Heart right ventricle (tissue), 16 donors: ENCODE results near the gene ANTXR1. TPM values are rescaled to one million over a fixed set of nuclear protein-coding genes. Genes with fewer than 3 reads are reported as not detected.

Experiments used
- ATAC-seq, 8 donors: fragments of 200-7000 bp; cut with Tn5 transposase; one replicate each; pipeline ENCODE4 v1.9.1; 2020; ENCODE audit warnings: mild to moderate bottlenecking in 8 of 8, moderate library complexity in 8 of 8, moderate number of reproducible peaks in 1 of 8
- DNase-seq, 2 donors: peaks; one replicate each; pipeline ENCODE4 v3.0.0-alpha.2; 2020
- H3K27ac ChIP-seq, 10 donors: fragments of 200-600 bp; sonication (generic) in 2 of 10; one replicate each; pipeline versions ENCODE4 v1.5.0 to v1.8.0; 2020 to 2022; ENCODE audit warnings: mild to moderate bottlenecking in 3 of 10
- H3K27me3 ChIP-seq, 7 donors: fragments of 200-600 bp; one replicate each; pipeline ENCODE4 v1.8.0; 2021 to 2022; ENCODE audit warnings: mild to moderate bottlenecking in 2 of 7
- H3K36me3 ChIP-seq, 9 donors: fragments of 200-600 bp; sonication (generic) in 1 of 9; one replicate each; pipeline versions ENCODE4 v1.5.0 to v1.8.0; 2020 to 2022; ENCODE audit warnings: mild to moderate bottlenecking in 2 of 9
- H3K4me1 ChIP-seq, 9 donors: fragments of 200-600 bp; sonication (generic) in 1 of 9; one replicate each; pipeline versions ENCODE4 v1.5.0 to v1.8.0; 2020 to 2022; ENCODE audit warnings: mild to moderate bottlenecking in 4 of 9
- H3K4me3 ChIP-seq, 10 donors: fragments of 200-600 bp; sonication (generic) in 2 of 10; one replicate each; pipeline versions ENCODE4 v1.5.0 to v1.8.0; 2020 to 2022; ENCODE audit warnings: mild to moderate bottlenecking in 7 of 10, moderate library complexity in 2 of 10
- H3K9me3 ChIP-seq, 11 donors: fragments of 200-600 bp in 10 of 11; sonication (generic) in 2 of 11; one replicate each; pipeline versions ENCODE4 v1.5.0 to v1.8.0; 2013 to 2022; ENCODE audit warnings: mild to moderate bottlenecking in 2 of 11, control low read depth in 1 of 11, moderate library complexity in 1 of 11
- CTCF ChIP-seq, 9 donors: fragments of 200-600 bp; sonication (generic) in 2 of 9; IDR thresholded peaks; one replicate each; pipeline versions ENCODE4 v1.5.0 to v1.8.0; 2021 to 2022; ENCODE audit warnings: antibody characterized with exemption in 9 of 9, mild to moderate bottlenecking in 5 of 9, moderate library complexity in 1 of 9
- WGBS, 2 donors: extraction: QIAGEN DNeasy Blood & Tissue Kit; methylation state at CpG; one replicate each; pipeline ENCODE4 v1.1.7; 2013; ENCODE audit warnings: inconsistent platforms in 1 of 2; 5-methylcytosine and 5-hydroxymethylcytosine counted together
- intact Hi-C, 10 donors: fragments of 100-400 bp; cut with DNase I; formaldehyde crosslinking; loops; one replicate each; pipeline versions ENCODE4 v1.11.1 to v1.14.2; 2022
- polyA plus RNA-seq, 2 donors: library from polyadenylated mRNA; stranded (reverse); fragments of 200-250 nt; gene quantifications; one replicate each; pipeline ENCODE4 v1.2.3, GENCODE V29; 2013
- total RNA-seq, 10 donors: library from RNA; stranded (reverse); fragmentation: NEBNext Ultra II Directional in 3 of 10; extraction: Animal tissue kit (Norgen Biotek cat#: 25700) in 3 of 10; gene quantifications; one replicate each; pipeline versions ENCODE4 v1.2.1 to v1.2.4, GENCODE V29; 2021 to 2023
- donor health status: Arrhythmogenic right ventricular cardiomyopathy.
- donor health status: ischemic (EF 13 %, LVEDD 7.1; RV severe dilation, severe dysfunction).
- donor health status: healthy with polysubstance abuse.
- donor health status: DM: no; HTN: yes; CAD: no.
- donor health status: DM: no; HTN: no; CAD: no.
- donor health status: ischemic (EF 25% LVEDD 6.9; RV normal size, moderate dysfunction).
- donor health status: ischemic (EF 25% LVEDD 5.7; RV mildly dilated, moderate dysfunction).
- donor health status: healthy.
- donor health status: DM: yes; HTN: yes; CAD: no.
- donor health status: Ischemic cardiomyopathy.
- donor health status: ischemic (EF 35%, LVEDD 5.7; RV mildly dilated, moderate dysfunction).
- donor health status: nonischemic (EF 11% LVEDD 7.7; RV severe dilation, severe dysfunction).
- donor health status: DM: yes; HTN: yes; CAD: no.
- donor health status: PGD.
- donor health status: ischemic (EF 29% LVEDD 5.4; RV normal size, mild dysfunction).
- donor health status: nonischemic (EF 23%, LVEDD 6.1; RV moderate dilation, normal function).

Gene ANTXR1
- total and polyA plus RNA-seq, 12 donors: 8.9 to 33.1 (median 24.1) TPM

DNA sequence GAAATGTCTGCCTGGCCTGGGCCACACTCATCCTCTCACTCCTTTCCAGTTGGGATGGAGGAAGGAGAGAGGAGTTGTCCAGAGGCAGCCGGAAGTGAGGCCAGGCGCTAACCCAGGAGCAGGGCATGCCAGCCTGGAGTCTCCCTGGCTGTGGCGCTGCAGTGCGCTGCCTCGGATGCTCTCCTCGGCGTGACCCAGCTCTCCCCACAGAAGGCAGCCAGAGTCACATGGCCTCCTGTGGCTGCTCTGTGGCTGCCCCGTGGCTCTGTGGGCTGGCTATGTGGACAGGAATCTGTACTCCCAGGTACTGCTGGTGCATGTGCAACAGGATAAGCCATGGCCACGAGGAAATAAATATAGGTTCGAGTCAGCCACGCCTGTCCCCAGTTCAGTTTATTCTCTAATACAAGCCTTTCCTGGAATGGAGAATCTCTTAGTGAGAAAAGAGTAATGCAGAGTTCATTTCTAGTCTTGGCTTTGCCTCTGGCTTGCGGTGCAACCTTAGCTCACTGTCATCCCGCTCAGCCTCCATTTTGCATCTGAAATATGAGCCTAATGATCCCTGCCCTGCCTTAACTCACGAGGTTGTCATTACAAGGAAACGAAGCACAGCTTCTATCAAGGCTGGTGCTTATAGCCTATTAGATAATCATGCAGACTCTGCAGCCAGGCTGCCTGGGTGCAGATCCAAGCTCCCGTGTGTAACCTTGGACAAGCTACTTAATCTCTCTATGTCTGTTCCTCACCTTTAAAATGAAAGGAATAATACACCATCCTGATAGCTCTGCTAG lies 106.3 kb downstream of the ANTXR1 start:
- WGBS, 2 donors: 71 to 77% methylated on average over 16 of the region's 16 CpGs

GRCh38 chr2:69122271-69122670 lies 109.3 kb downstream of the ANTXR1 start:
- no peak overlapping the region for H3K27ac ChIP-seq
- ATAC-seq (no peak), DNase-seq (no peak)
- no peak overlapping the region for H3K4me3 ChIP-seq
- H3K27me3 ChIP-seq: no peaks in the 10 kb centered on the region
- 66 to 76% methylated on average over 4 of the region's 4 CpGs for WGBS, 2 donors
- H3K36me3 ChIP-seq: peaks cover 0 to 34% (median 0%) of the 10 kb centered on the region in 9 donors
- H3K9me3 ChIP-seq: no peaks in the 10 kb centered on the region
- no peak for TF ChIP-seq CTCF (IDR thresholded peaks at IDR 0.05)
- intact Hi-C loops: no loop called here
- H3K4me1 ChIP-seq: peaks cover 0 to 32% (median 14%) of the 10 kb centered on the region in 9 donors

More for the DNA sequence above, 106.3 kb downstream of the ANTXR1 start:
- intact Hi-C loops: no loop called here
- Histone ChIP-seq H3K4me1 (peaks cover 0 to 33% (median 12%) of the 10 kb centered on the region in 9 donors), H3K36me3 (peaks cover 0 to 14% (median 0%) of the 10 kb centered on the region in 9 donors), H3K27ac (peak overlapping the region in 1 of 10 donors; percentile 20), H3K9me3 (no peaks in the 10 kb centered on the region), H3K4me3 (no peak overlapping the region), H3K27me3 (no peaks in the 10 kb centered on the region)
- DNase-seq (no peak), ATAC-seq (peak in 2 of 8 donors; percentile 9 to 34)
- TF ChIP-seq CTCF (IDR thresholded peaks at IDR 0.05): no peak

DNA sequence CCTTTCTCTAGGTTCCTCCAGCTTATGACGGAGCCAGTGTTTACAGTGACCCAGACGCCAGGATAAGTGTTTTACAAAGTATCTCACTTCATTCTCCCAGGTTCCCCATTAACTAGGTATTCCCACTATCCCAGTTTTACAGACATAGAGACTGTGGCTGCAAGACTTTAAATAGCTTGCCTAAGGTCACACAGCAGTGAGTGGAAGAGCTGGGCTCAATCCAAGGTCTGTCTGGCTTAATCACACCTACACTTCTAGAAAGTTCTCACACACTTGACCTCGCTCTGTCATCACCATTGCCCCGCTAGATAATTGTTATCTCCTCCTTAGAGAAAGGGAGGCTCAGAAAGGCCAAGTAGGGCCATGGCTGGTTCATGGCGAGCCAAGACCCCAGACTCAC lies 110.2 kb downstream of the ANTXR1 start:
- H3K27ac ChIP-seq: no peak overlapping the region
- H3K4me1 ChIP-seq: peaks cover 0 to 32% (median 16%) of the 10 kb centered on the region in 9 donors
- no peaks in the 10 kb centered on the region for H3K9me3 ChIP-seq
- WGBS, 2 donors: 49 to 64% methylated on average over 5 of the region's 5 CpGs
- intact Hi-C loops: no loop called here
- H3K27me3 ChIP-seq: no peaks in the 10 kb centered on the region
- no peak for DNase-seq
- peak; percentile 29 to 92 (median 80) for ATAC-seq
- no peak overlapping the region for H3K4me3 ChIP-seq
- TF ChIP-seq CTCF (IDR thresholded peaks at IDR 0.05): no peak
- H3K36me3 ChIP-seq: peaks cover 0 to 34% (median 0%) of the 10 kb centered on the region in 9 donors

DNA sequence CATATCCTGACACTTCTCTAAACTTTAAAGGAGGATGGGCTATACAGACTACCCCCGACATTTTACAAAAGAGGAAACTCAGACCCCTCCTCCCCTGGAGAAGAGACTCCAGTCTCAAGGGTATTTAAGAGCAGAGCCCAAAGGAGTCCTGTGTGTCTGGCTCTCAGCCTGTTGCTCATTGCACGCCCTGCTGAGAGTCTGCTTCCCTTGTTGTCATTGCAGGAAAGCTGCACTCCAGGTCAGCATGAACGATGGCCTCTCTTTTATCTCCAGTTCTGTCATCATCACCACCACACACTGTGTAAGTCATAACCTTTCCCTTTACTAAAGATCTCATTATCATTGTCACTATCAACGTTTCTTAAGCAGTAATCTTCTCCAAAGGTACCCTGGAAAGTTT lies 111.4 kb downstream of the ANTXR1 start:
- Histone ChIP-seq H3K9me3 (no peaks in the 10 kb centered on the region), H3K4me1 (peaks cover 0 to 29% (median 16%) of the 10 kb centered on the region in 9 donors), H3K36me3 (peaks cover 0 to 36% (median 0%) of the 10 kb centered on the region in 9 donors), H3K4me3 (no peak overlapping the region), H3K27me3 (no peaks in the 10 kb centered on the region), H3K27ac (no peak overlapping the region)
- peak in 5 of 8 donors; percentile 38 to 58 (median 42) for ATAC-seq
- WGBS, 2 donors: 23 to 34% methylated on average over 4 of the region's 4 CpGs
- TF ChIP-seq CTCF (IDR thresholded peaks at IDR 0.05): no peak
- intact Hi-C loops: no loop called here
- DNase-seq: no peak
